ELF-1 (cell line): Measurements from ENCODE around the gene PTAFR.

Experiments
- DNase-seq: peaks from one replicate; pipeline ENCODE4 v3.0.0-alpha.2; 2016; ENCODE audit warnings: low read depth, low spot score

Gene PTAFR

DNA sequence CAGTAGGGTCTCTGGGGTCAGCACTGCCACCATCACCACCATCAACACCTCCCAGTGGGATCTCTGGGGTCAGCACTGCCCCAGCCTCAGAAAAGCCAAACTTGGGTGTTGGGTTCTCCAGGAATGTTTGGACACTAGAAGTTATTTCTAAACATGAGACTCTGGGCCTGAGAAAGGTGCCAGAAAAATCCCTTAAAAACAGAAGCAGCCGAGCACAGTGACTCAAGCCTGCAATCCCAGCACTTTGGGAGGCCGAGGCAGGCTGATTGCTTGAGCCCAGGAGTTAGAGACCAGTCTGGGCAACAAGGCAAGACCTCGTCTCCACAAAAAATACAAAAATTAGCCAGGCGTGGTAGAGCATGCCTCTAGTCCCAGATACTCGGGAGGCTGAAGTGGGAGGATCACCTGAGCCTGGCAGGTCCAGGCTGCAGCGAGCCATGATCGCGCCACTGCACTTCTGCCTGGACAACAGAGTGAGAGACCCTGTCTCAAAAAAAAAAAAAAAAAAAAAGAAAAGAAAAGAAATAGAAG is 470 bp downstream of the PTAFR start:
- no peak for DNase-seq

DNA sequence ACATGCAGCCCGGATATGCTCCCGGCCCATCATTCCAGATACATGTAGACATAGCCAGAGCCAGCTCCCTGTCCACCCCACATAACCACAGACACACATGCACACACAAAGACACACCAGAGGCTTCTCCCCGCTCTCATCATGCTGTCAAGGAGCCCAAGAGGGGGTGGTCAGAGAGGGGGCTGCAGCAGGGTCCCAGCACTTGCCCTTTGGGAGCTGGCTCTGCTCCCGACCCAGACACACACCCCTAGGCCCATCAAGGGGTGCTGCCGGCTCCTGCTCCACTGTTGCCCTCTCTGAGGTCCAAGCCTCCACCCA is 2.6 kb downstream of the PTAFR start:
- no peak for DNase-seq

DNA sequence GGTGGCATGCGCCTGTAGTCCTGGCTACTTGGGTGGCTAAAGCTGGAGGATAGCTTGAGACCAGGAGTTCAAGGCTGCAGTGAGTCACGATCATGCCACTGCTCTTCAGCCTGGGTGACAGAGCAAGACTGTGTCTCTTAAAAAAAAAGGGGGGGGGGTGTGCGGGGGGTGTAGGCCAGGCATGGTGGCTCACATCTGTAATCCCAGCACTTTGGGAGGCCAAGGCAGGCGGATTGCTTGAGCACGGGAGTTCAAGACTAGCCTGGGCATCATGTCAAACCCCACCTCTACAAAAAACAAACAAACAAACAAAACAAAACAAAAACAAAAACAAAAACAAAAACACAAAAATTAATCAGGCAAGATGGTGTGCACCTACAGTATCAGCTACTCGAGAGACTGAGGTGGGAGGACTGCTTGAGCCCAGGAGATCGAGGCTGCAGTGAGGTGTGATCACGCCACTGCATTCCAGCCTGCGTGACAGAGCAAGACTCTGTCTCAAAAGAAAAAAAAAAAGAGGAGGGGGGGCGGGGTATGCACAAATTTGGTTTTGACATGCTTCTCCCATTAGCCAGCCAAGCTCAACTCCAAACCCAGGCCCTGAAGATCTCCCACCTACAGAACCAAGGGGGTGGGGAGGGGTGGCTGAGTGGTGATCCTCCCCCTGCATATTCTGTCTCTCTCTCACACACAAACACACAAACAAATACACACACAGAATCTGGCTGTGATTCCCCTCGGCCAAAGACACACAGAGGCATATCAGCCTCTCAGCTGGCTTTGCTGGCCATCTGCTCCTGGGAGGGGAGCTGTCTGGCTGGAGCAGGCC is 3.1 kb downstream of the PTAFR start:
- no peak for DNase-seq

DNA sequence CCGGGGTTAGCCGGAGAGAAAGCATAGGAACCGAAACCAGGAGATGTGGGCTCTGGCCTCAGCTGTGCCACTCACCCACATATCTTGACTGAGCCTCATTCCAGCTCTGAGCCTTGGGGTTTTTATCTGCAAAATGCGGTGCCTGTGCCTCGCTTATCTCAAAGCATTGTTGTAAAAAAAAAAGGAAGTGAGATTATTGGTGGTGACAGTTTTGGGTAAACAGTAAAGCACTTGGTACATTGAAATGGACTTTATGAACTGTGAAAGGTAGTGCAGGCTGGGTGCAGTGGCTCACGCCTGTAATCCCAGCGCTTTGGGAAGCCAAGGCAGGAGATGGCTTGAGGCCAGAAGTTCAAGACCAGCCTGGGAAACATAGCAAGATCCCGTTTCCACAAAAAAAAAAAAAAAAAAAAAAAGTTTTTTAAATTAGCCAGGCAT is 3.8 kb downstream of the PTAFR start:
- DNase-seq = no peak

DNA sequence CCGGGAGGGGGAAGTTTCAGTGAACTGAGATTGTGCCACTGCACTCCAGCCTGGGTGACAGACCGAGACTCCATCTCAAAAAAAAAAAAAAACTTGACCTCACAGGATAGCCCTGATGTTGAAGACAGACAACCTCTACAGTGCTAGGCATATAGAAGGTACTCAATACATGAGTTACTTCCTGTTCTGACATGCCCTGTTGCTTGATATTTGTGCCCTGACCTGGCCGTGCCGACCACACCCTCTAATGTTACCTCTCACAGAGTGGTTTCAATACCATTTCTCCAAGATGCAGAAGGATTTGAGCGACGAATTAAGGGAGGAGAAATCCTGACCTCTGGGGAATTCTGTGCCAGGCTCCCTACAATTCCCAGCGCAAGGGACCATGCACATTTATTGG is 5.2 kb downstream of the PTAFR start:
- no peak for DNase-seq

DNA sequence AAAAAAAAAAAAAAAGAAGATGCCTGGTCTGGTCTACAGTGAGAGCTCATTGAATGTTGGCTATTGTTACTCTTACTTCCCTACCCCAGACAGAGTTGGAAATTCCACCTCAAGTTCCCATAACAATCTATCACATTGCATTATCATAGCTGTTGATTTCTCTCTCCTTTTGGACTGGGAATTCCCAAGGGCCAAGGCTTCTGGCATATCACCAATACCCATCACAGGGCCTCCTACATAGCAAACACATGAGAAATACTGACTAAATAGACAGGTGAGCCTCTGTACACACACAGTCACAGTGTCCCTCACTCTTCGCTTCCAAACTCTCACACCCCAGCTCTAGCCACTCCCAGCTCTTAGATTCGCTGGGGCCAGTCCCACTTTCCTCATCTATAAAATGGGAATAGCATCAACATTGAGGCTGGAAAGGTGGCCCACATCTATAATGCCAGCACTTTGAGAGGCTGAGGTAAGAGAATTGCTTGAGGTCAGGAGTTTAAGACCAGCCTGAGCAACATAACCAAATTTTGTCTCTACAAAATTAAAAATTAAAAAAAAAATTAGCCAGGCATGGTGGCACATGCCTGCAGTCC is 6.4 kb downstream of the PTAFR start:
- no peak for DNase-seq

DNA sequence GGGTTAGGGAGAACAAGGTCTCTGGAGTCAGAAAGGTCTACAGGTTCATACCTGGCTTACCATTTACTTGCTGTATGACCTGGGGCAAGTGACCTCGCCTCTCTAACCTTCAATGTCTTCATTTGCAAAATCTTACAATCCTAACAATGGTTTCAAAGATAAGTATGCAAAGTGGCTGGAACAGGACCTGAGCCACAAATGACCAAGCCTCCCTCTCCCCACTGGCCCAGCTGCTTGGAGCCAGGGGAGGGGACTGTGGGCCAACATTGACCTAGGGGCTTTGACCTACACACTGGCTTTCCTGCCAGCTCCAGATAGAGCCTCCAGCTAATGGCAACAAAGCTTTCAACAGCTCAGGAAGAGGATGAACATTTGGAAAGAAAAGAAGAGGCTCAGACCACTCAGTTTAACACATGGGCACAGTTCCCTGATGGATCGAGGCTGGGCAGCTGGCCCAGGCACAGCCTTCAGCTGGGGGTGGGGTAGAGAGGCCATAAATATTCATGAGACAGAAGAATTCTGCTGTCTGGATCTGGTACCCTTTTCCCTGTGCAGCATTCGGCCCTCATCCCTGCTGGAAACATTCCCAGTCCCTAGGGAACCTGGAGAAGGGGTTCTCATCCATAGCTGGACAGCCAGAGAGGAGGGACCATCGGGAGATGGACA is 12.9 kb downstream of the PTAFR start:
- peak; percentile 77 for DNase-seq

DNA sequence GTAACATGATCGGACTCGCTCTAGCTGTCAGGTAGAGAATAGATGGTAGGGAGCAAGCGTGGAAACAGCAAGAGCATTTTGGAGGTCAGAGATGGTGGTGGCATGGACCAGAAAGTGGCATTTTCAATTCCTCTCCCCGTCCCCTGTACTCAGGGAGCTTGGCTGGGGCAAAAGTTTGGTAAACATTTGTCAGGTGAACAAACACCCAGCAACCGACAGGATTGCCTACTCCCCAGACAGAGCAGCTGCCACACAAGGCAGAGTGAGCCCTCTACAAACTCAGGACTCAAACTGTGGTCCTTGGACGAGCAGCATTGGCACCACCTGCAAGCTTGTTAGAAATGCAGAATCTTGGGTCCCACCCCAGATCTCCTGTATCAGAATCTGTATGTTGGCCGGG is 14.3 kb downstream of the PTAFR start:
- no peak for DNase-seq

DNA sequence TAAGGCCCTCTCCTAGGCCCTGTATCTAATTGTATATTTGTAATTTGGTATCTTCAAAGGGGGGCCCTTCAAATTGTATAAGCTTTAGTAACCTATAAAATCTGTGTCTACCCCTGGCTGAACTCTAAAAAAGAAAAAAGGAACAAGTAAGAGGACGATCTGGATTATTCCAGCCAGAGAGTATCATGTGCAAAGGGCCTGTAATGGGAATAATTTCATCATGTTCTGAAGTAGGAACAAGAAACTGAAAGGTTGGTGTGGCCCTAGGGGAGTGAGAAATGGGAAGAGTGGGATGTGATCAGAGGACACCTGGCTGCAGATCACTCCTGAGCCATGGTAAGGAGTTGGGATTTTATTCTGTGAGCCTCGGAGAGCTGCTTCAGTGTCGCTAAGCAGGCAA is 14.7 kb downstream of the PTAFR start:
- no peak for DNase-seq

DNA sequence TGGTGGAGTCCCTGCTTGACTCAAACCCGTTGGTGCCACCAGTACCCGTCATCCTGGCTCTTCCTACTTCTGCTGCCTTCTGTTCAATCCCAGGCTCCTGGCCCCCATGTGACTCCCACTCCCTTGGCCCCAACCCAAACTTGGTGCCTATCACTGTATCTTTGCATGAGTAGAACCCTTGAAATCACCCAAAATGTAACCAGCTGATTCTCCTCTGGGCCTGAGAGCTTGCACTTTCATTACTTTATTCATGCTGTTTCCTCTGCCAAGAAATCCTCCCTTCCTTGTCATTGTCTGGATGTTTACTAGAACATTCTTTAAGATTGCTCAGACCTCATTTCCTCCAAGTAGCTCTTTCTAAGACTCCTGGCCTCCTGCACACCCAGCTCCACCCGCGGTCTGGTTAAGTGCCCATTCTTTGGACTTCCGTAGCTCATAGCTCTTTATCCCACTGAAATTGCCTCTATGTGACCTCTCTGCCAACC is 15.7 kb downstream of the PTAFR start:
- no peak for DNase-seq

DNA sequence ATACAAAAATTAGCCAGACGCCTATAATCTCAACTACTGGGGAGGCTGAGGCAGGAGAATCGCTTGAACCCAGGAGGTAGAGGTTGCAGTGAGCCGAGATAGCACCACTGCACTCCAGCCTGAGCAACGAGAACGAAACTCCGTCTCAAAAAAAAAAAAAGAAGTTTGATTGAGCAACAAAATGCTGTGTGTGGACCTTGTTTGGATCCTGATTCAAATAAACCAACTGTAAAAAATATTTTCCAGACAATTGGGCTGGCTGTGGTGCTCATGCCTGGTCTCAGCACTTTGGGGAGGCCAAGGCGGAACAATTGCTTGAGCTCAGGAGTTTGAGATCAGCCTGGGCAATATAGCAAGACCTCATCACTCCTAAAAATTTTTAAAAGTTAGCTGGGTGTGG is 16.8 kb downstream of the PTAFR start:
- no peak for DNase-seq

DNA sequence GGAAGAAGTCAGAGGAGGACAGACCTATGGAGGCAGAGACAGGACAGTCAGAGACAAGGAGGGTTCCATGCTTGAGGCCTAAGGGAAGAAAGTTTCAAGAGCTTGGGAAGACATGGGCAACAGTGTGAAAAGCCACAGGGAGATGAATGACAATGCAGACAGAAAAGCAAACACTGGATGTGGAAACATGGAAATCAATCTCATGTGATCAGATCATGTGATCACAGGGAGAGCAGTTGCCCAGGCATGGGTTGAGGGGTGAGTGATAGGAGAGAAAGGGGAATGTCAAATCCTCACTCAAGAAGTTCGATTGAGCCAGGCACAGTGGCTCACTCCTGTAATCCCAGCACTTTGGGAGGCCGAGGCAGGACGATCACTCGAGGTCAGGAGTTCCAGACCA is 17.2 kb downstream of the PTAFR start:
- no peak for DNase-seq

DNA sequence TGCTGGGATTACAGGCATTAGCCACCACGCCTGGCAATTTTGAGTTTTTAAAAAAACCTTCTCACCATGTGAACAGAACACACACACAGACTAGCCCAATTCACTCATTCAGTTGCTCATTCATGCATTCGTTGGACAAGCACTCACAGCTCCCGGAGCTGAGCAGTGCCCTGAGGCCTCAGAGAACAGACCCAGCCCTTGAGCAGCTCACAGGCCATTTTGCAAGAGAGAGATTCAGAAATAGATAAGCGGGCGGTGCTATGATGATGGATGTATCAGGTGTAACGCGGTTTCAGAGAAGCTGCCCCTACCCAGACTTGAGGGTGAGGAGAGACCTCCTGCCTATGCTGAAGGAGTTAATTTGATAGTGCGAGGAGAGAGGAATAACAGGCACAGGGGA is 18.6 kb downstream of the PTAFR start:
- DNase-seq = peak; percentile 74

DNA sequence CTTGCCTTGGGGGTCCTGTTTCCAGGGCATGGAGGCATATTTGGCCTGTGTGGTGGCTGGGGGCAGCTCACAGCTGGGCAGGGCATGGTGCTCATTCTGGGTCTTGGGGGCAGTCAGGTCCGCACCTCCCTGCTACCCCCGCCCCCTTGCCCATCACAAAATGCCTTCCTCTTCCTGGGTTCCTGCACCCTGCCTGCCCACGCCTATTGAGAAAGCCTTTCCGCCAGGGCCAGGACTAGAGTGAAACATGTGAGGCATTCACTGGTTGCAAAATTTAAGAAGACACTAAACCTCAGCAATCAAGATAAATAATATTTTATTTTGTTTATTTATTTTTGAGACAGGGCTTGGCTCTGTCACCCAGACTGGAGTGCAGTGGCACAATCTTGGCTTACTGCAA is 19.7 kb downstream of the PTAFR start:
- no peak for DNase-seq

DNA sequence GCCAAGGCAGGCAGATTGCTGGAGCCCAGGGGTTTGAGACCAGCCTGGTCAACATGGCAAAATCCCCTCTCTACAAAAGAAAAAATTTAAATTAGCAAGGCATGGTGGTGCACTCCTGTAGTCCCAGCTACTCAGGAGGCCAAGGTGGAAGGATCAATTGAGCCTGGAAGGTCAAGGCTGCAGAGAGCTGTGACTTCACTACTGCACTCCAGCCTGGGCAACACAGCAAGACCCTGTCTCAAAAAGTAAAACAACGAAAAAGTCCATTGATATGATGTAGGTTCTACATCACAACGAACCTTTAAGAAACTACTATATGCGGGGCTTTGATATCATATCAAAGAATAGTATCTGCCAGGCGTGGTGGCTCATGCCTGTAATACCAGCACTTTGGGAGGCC is 20.9 kb downstream of the PTAFR start:
- DNase-seq = no peak

DNA sequence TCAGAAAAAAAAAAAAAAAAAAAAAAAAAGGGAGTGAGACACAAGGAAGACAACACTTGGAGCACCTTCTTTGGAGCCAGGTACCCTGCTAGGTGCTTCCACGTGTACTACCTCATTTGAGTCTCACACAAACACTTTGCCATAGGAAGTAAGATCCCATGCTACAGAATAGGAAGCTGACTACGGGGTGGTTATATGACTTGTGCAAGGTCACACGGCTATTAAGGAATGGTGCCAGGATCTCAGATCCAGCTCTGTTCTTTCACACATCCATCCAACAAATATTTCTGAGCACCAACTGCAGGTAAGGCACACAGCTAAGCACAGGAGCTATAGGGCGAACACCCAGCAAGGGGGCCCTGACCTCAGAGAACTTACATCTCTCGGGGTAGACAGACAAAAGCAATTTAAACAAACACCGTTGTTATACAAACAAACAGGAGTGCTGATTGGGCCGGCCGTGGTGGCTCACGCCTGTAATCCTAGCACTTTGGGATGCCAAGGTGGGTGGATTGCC is 22.4 kb downstream of the PTAFR start:
- DNase-seq = no peak

DNA sequence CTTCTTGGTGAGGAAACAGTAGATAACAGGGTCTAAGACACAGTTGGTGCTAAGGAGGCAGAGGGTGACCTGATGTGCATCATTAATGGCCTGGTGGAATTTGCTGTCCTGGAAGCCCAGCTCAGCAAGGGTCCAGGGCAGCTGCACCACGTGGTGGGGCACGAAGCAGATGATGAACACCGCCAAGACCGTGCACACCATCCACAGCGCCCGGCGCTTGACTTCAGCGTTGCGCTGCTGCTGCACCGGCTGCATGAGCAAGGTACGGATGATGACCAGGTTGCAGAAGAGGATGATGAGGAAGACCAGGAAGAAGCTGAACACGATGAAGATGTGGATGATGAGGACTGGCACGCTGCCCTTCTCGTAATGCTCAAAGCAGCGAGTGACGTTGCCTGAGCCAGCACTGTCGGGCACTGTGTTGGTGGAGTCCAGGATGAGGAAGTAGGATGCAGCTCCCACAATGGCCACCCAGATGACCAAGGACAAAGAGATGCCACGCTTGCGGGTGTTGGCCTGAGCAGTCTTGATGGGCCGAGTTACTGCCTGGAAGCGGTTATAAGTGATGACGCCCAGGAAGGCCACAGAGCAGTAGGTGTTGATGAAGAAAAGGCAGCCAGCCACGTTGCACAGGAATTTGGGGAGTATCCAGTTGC is 26.2 kb downstream of the PTAFR start:
- DNase-seq = no peak

DNA sequence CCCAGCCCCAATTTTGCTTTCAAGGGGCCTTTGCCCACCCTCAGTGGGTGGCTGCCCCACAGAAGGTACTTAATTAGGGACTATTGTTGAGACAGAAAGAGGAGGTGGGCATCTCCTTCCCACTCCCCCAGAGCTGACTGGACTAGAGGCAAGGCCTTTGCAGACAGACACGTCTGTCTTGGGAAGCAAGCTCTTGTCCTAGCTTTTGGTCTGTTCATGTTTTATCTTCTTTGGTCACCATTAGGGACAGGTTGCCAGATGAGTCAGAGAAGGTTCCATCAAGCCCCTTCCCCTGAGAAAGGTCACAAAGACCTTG is 27.7 kb downstream of the PTAFR start:
- DNase-seq = no peak

DNA sequence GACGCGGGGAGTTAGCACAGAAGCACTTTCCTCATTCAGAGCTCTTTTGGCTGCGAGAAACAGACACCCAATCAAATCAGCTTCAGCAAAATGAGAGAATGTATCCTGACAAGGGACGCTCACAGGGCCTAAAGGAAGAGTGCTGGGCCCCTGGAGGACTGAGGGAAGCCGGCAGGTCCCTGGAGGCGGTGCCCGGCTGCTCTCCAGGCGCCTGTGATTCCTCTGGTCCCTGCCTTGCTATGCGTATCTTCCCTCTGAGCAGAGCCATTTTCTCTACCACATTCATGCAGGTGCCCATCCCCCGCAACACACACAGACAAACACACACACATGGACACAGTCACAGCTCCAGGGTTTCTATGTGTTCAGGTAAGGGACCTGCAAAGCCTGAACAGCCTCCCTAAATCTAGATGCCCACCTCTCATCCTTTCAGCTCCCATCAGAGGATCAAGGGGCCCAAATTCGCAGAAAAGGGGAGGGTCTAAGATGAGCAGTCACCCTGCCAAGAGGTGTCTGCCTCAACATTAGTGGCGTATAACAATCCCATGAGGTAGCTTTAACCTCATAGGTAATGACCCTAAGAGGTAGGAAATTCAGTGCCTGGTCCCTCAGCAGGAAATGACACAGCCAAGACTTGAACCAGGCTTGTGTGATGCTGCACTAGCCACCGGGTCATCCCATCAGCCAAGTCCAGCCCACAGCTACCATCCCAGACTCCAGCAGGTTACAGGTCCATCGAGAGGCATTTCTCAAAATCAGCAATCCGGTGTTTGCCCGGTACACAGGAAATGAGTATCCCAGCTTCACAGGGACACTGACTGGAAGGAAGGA is 29.0 kb downstream of the PTAFR start:
- DNase-seq = peak; percentile 60

DNA sequence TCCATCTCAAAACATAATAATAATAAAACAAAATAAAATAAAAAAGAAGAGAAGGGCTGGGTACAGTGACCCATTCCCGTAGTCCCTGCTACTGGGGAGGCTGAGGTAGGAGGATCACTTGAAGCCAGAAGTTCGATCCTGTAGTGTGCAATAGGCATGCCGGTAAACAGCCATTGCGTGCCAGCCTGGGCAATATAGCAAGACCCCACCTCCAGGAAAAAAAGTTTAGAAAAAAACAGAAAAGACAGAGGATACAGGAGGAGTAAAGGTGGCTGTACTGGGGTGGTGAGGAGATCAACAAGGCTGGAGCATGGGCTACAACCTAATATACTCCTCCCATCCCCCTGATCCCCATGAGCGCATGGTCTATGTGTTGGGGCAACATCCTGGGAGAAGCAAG is 30.8 kb downstream of the PTAFR start:
- DNase-seq = no peak
